NCI-H524 (cell line): ENCODE measurements around the gene CDX2.

Experiments used
- DNase-seq, 2 experiments: peaks; one replicate each; lab custom pipeline; 2025; lab: John Stamatoyannopoulos, UW

CDX2 gene

DNA sequence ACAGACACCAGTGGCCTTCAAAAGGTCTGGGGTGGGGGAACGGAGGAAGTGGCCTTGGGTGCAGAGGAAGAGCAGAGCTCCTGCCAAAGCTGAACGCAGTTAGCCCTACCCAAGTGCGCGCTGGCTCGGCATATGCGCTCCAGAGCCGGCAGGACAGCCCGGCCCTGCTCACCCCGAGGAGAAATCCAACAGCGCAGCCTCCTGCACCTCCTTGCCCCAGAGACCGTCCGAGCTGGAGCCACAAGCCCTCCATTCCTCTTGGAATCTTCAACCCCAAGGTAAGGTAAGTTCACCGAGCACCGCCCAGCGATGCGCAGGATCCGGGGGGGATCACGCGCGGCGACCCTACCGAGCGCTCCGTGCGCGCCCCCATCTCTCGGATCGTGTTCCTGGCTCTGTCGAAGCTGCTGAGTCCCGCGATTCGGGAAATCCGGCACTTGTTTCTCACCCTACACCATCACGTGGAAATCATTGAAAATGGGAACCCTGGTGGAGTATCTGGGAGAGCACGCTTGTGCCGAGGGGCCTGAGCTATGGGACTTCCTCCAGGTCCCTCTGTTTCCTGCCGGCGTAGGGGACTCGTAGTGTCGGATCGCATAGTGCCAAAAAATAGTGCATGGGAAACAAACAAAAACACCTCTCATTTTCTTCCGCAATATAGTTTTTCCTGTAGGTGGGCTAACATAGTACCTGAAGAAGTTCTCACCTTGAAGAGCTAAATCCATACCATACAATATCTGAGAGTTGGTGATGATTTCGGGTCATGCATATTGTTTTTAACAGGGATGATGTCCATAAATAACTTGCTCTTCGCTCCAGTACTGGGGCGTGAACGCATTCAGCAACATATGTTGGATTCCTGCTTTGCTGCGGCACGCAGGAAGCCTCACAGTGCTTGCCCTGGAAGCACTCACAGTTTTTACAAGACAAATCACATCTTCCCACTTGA lies 40.0 kb downstream of the CDX2 start:
- DNase-seq, result no peak

DNA sequence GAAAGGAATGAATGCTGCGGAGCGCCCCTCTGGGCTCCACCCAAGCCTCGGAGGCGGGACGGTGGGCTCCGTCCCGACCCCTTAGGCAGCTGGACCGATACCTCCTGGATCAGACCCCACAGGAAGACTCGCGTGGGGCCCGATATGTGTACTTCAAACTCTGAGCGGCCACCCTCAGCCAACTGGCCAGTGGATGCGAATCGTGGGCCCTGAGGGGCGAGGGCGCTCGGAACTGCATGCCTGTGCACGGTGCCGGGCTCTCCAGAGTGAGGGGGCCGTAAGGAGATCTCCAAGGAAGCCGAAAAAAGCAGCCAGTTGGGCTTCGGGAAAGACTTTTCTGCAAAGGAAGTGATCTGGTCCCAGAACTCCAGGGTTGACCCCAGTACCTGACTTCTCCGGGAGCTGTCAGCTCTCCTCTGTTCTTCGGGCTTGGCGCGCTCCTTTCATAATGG lies 40.7 kb downstream of the CDX2 start:
- no peak for DNase-seq

DNA sequence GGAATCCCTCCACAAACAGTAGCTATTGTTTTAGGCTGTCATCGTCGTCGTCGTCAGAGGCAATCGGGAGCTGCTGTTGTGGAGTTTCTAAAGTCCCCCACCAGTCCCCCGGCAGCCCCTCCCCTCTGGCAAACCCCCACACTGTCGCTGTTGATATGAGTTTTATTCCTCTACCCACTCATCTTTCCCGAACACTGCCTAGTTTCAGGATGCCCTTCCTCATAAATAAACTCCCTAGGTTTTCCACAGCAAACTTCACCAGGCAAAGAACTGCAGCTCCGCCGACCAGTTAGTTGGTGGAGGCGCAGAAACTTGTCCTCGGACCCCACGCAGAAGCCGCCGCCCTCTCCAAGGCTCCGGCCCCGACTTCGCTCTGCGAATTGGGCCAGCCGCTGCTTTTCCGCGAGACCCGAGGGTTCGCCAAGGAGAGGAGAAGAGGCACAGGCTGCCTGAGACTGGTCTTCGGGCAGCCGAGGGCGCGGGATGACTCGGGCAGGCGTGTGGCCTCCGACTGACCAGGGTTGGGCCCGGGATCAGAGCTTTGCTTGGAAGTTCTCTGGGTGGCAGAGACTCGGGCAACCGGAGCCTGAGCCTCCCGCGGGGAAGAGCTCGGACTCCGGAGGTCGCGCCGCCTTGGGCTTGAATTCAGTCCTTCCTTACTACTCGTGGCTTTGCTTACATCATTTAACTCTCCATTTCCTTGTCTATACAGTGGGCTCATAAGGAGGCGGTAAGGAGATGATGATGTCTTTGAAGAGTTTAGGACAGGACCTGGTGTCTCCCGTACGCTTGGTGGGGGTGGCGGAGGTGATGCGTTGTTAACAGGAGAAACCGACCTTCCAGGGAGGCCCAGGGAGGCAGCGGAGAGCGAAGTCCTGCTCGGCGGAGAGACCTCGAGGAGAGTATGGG lies 41.4 kb downstream of the CDX2 start:
- no peak for DNase-seq

DNA sequence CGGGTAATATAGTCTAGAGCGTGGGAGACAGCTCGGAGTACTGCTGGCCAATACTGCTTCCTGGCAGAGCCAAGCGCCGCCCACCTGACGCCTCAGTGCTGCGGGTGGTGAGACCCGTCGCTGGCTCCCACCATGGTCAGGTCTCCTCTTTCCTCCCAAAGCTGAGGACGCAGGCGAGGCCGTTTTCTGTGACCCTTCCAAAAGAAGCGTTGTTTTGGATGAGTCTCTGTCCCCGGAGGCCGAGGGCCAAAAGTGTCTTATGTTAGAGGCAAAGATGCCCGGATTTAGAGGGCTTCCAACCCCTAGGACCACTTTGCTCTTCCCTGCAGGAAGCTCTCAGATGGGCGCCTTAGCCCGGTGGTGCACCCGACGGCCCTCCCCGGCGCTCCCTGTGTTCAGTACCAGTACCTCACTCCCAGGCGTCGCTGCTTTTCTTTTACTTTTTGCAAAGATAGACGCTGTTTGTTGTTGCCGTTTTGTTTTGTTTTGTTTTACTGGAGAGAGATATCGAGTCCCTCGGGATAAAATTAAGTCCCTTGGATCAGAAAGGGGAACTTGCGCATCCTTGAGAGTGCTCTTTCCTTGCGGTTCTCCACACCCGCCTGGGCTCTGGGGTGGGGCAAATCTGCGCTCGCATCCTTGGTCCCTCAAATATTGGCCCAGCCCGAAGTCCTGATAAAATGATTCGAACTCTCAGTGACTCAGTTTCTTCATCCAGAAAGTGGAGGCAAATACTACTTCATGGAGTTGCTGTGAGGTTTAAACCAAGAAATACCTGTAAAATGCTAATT lies 42.3 kb downstream of the CDX2 start:
- peak in 1 of 2 experiments; percentile 26 for DNase-seq

DNA sequence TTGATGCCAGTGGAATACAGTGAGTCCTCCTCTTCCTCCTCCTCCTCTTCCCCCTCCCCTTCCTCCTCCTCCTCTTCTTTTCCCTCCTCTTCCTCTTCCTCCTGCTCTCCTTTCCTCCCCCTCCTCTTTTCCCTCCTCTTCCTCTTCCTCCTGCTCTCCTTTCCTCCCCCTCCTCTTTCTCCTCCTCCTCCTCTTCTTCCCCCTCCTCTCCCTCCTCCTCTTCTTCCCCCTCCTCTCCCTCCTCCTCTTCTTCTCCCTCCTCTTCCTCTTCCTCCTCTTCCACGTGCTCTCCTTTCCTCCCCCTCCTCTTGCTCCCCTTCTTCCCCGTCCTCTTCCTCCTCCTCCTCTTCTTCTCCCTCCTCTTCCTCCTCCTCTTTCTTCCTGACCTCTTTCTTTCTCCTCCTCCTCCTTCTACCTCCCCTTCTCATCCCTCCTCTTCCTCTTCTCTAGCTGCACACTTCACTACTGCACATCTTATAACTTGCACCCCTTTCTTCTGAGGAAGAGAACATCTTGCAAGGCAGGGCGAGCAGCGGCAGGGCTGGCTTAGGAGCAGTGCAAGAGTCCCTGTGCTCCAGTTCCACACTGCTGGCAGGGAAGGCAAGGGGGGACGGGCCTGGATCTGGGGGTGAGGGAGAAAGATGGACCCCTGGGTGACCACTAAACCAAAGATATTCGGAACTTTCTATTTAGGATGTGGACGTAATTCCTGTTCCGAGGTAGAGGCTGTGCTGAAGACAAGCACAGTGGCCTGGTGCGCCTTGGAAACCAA lies 43.7 kb downstream of the CDX2 start:
- no peak for DNase-seq

- peak in 1 of 2 experiments; percentile 56 for DNase-seq
Observed at GRCh38 chr13:27924529-27925141, 44.5 kb downstream of the CDX2 start.

DNA sequence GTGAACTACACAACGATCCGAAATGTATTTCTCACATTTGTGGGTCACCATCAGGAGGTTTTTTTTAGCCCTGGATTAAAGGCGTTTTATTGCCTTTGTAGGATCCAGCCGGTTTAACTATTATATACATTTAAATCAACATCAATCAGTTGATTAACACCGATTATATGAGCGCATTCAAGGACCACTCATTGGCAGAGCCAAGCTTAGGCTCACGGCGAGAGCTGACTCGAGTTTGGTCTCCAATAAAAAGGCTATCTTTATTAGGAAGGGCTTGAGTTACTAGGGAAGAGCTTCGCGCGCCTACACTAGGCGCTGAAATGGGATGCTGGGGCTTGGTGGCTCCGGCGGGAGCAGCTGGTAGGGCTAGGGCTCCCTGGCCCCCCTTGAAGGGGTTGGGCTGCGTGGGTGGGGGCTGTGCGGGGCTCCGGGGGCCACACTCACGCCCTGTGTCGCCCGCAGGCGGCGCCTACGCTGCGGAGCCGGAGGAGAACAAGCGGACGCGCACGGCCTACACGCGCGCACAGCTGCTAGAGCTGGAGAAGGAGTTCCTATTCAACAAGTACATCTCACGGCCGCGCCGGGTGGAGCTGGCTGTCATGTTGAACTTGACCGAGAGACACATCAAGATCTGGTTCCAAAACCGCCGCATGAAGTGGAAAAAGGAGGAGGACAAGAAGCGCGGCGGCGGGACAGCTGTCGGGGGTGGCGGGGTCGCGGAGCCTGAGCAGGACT lies 45.2 kb downstream of the CDX2 start:
- peak; percentile 58 to 79 for DNase-seq

DNA sequence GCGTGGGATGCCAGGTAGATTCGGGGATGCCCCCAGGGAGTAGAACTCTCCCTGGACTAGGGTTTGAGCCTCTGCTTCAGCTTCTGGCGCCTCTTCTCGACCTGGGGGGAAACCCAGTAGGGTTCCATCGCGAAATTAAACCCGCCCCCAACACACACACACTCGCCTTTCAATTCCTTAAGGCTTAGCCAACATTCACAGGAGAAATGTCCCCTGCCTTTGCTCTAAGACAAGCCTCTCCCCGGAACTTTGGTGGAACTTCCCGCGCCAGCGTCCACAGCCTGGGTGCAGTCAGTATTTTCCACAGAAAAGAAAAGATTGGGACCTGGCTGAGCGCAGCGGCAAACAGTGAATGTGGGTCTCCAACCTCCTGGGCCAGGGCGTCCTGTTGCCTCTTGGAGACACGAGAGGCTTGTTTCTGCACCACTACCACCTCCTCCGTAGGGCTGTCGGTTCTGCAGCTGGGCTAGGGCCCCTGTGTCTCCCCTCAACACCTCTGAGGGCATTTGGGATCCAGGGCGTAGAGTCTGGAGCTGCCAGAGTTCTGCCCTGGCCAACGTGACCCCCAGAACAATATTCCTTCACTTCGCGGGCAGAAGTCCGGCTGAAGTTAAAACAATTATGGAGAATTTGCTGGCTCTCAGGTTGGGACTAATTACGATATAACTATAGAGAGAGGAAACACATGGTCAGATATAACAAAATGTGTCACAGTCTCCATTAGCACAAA lies 46.1 kb downstream of the CDX2 start:
- DNase-seq, result no peak

DNA sequence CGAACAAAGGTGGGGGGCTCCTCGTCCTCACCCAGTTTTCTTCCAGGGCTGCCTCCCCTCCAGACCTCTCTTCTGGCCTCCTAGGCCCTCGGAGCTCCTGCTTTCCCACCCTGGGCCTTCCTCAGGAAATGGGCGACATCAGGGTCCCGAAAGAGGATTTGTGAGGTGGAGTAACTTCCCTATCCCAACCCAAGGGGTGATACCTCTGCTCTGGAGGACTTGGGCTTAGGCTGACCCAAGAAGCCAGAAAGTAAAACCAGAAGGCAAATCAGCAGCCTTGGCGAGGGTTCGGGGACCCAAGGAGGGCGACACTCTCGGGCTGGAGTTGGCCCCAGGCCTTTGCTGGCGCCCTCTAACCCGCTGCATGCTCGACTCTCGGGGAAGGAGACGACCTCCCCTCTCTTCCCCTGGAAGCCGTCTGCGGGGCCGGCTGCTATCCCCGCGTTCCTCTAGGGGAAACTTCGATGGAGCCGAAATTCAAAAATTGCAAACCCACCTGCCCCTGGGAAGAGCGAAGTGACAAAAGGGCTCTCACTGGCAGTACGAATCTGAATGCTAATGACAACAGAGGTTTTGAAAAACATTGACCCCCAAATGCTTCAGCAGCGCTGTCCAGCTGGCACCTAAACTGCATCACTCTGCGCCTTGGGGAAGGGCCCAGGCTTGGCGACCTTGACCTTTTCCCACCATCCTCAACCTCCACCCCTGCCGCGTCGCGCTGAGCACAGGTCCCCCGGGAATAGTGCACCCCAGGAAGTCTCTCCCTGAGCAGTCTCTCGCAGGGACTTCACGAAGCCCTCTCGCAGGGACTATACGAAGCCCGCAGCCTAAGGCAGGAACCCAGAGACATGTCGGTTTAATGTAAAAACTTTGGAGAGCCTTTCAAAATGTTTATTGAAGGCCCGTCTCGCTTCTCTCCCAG lies 46.9 kb downstream of the CDX2 start:
- DNase-seq, result no peak

GRCh38 chr13:27921421-27921960 lies 47.6 kb downstream of the CDX2 start:
- DNase-seq, result no peak

GRCh38 chr13:27920677-27921420 lies 48.3 kb downstream of the CDX2 start:
- DNase-seq, result peak in 1 of 2 experiments; percentile 51

DNA sequence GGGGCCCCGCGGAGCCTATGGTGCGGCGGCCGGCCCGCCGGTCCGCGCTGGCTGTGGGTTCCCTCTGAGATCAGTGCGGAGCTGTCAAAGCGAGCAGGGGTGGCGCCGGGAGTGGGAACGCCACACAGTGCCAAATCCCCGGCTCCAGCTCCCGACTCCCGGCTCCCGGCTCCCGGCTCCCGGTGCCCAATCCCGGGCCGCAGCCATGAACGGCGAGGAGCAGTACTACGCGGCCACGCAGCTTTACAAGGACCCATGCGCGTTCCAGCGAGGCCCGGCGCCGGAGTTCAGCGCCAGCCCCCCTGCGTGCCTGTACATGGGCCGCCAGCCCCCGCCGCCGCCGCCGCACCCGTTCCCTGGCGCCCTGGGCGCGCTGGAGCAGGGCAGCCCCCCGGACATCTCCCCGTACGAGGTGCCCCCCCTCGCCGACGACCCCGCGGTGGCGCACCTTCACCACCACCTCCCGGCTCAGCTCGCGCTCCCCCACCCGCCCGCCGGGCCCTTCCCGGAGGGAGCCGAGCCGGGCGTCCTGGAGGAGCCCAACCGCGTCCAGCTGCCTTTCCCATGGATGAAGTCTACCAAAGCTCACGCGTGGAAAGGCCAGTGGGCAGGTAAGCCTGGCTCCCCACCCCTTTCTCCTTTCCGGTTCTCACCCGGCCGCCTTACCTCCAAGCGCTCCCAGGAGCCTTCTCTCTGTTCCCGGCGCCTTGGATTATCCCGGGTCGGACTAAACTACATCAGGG lies 49.0 kb downstream of the CDX2 start, which contains the start of gene PDX1:
Gene PDX1 (plus strand): TSS at position 67 of the 743 bp plus-strand sequence. CDS start 139 bp downstream, at position 206.
- DNase-seq, result peak; percentile 47 to 85

DNA sequence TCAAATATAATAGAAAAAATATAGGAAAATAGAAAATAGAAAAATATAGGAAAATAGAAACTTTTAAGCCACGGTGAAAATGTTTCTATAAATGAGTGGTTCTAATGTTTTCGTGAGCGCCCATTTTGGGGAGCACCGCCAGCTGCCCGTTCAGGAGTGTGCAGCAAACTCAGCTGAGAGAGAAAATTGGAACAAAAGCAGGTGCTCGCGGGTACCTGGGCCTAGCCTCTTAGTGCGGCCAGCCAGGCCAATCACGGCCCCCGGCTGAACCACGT lies 49.5 kb downstream of the CDX2 start:
- no peak for DNase-seq

GRCh38 chr13:27918918-27919658 lies 50.0 kb downstream of the CDX2 start:
- no peak for DNase-seq

GRCh38 chr13:27918041-27918917 lies 50.8 kb downstream of the CDX2 start:
- no peak for DNase-seq
